ENCODE results near the gene STAT2.

DNA sequence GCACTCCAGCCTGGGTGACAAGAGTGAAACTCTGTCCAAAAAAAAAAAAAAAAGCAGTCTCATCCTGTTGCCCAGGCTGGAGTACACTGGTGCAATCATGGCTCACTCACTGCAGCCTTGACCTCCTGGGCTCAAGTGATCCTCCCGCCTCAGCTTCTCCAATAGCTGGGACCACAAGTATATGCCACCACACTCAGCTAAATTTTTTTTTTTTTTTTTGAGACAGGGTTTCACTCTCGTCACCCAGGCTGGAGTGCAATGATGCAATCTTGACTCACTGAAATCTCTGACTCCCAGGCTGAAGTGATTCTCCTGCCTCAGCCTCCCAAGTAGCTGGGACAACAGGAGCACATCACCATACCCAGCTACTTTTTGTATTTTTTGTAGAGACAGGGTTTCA, 38.9 kb downstream of the STAT2 start:
- TF ChIP-seq EP300 (IDR thresholded peaks at IDR 0.05) (no peak), POLR2AphosphoS5 (IDR thresholded peaks at IDR 0.05) (no peak), POLR2A (IDR thresholded peaks at IDR 0.05) (no peak)
- TF ChIP-seq, protein P1, sequence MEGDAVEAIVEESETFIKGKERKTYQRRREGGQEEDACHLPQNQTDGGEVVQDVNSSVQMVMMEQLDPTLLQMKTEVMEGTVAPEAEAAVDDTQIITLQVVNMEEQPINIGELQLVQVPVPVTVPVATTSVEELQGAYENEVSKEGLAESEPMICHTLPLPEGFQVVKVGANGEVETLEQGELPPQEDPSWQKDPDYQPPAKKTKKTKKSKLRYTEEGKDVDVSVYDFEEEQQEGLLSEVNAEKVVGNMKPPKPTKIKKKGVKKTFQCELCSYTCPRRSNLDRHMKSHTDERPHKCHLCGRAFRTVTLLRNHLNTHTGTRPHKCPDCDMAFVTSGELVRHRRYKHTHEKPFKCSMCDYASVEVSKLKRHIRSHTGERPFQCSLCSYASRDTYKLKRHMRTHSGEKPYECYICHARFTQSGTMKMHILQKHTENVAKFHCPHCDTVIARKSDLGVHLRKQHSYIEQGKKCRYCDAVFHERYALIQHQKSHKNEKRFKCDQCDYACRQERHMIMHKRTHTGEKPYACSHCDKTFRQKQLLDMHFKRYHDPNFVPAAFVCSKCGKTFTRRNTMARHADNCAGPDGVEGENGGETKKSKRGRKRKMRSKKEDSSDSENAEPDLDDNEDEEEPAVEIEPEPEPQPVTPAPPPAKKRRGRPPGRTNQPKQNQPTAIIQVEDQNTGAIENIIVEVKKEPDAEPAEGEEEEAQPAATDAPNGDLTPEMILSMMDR (IDR thresholded peaks at IDR 0.05), result no peak
